OCI-LY7 (cell line): ENCODE data around the gene GNB1L.
A peak's percentile ranks its signal among the peaks of the same experiment; 100 is the strongest.

Experiments
- EZH2phosphoT487 ChIP-seq: fragments of 200-600 bp; sonication (generic); IDR thresholded peaks from 2 replicates; pipeline ENCODE4 v1.6.1; 2018; ENCODE audit warnings: low read depth, borderline replicate concordance, mild to moderate bottlenecking, mixed run types, antibody characterized with exemption, low read length, moderate library complexity, mixed read lengths
- TF ChIP-seq, protein P1 (sequence below): fragments of 200-600 bp; sonication (generic); conservative IDR thresholded peaks from 2 replicates; pipeline ENCODE4 v1.5.1; 2014; ENCODE audit warnings: mild to moderate bottlenecking, antibody characterized with exemption, low read length, moderate library complexity, mixed read lengths

DNA sequence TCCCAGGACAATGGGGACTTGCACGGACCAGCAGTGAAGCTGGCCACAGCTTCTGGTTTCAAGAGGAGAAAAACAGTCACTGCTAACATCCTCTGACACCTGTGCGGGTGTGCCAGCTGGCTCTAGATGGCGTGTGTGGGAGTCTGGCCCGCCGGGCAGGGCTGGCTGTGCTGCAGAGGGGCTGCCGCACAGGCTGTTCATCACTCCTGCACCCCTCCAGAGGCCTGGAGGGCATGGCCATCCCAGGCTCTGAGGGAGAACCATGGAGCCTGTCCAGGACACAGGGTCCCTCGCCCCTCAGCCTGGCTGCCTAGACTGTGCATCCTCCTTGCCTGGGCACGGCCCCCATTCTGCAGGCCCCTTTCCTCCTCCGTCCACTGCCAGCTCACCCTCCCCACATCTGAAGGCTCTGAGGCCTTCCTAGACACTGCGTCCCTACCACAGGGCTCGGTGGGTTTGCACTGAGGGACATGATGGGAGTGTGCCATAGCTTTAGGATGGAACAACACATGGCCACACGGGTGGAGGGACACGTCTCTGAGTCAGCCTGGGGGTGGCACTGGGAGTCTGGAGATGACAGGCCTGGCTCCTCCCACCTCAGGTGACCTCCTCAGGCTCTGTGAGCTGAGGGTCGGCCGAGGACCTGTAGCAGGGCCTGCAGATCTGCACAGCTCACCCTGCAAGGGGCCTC is 42.1 kb upstream of the GNB1L start:
- TF ChIP-seq, protein P1, sequence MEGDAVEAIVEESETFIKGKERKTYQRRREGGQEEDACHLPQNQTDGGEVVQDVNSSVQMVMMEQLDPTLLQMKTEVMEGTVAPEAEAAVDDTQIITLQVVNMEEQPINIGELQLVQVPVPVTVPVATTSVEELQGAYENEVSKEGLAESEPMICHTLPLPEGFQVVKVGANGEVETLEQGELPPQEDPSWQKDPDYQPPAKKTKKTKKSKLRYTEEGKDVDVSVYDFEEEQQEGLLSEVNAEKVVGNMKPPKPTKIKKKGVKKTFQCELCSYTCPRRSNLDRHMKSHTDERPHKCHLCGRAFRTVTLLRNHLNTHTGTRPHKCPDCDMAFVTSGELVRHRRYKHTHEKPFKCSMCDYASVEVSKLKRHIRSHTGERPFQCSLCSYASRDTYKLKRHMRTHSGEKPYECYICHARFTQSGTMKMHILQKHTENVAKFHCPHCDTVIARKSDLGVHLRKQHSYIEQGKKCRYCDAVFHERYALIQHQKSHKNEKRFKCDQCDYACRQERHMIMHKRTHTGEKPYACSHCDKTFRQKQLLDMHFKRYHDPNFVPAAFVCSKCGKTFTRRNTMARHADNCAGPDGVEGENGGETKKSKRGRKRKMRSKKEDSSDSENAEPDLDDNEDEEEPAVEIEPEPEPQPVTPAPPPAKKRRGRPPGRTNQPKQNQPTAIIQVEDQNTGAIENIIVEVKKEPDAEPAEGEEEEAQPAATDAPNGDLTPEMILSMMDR, result peak; percentile 75
- TF ChIP-seq EZH2phosphoT487, result no peak
